ENCODE measurements around the gene CYP4F12.

The CYP4F12 gene

GRCh38 chr19:15715642-15716041 lies 42.8 kb downstream of the CYP4F12 start:
- no peak for DNase-seq

- DNase-seq: no peak
Measured at GRCh38 chr19:15717809-15718208, 44.9 kb downstream of the CYP4F12 start.

GRCh38 chr19:15721268-15721667 lies 48.4 kb downstream of the CYP4F12 start:
- no peak for DNase-seq

GRCh38 chr19:15722956-15723355 lies 50.1 kb downstream of the CYP4F12 start:
- no peak for DNase-seq

- DNase-seq: no peak
Measured at GRCh38 chr19:15727724-15728123, 54.8 kb downstream of the CYP4F12 start, which contains the start of gene OR10H2. Gene OR10H2 (plus strand): TSS chr19:15728024. CDS start chr19:15728044, 20 bp downstream.

GRCh38 chr19:15730538-15730937 lies 57.7 kb downstream of the CYP4F12 start:
- DNase-seq: no peak

GRCh38 chr19:15732388-15732787 lies 59.5 kb downstream of the CYP4F12 start:
- DNase-seq: no peak

GRCh38 chr19:15733895-15734294 lies 61.0 kb downstream of the CYP4F12 start:
- DNase-seq: no peak

GRCh38 chr19:15737722-15738121 lies 64.8 kb downstream of the CYP4F12 start, which contains the start of gene OR10H3:
Gene OR10H3 (plus strand): TSS chr19:15737985. CDS start chr19:15741393, 3,408 bp downstream.
- no peak for DNase-seq

- no peak for DNase-seq
Measured at GRCh38 chr19:15740785-15741184, 67.9 kb downstream of the CYP4F12 start.
